GM18508 (cell line): Measurements from ENCODE around the gene DDRGK1.

Source experiments
- ATAC-seq: cut with Tn5 transposase; IDR thresholded peaks from one replicate; pipeline ENCODE4 v1.9.1; 2021; ENCODE audit warnings: moderate number of reproducible peaks; ENCODE audit not compliant: insufficient read depth, unreplicated experiment

The DDRGK1 gene

GRCh38 chr20:3204124-3204794, at the start of gene DDRGK1:
TSS of gene DDRGK1 (minus strand) at chr20:3204682. CDS start at chr20:3204627, 55 bp downstream.
- ATAC-seq: no peak

- no peak for ATAC-seq
Observed at GRCh38 chr20:3251806-3252205, 47.3 kb upstream of the DDRGK1 start.

- no peak for ATAC-seq
Observed at GRCh38 chr20:3250091-3250504, 45.6 kb upstream of the DDRGK1 start.

- no peak for ATAC-seq
Observed at GRCh38 chr20:3248993-3249347, 44.5 kb upstream of the DDRGK1 start.

- ATAC-seq: no peak
Observed at GRCh38 chr20:3248167-3248992, 43.9 kb upstream of the DDRGK1 start.

GRCh38 chr20:3247638-3248037, 43.2 kb upstream of the DDRGK1 start:
- no peak for ATAC-seq

GRCh38 chr20:3246682-3247081, 42.2 kb upstream of the DDRGK1 start:
- no peak for ATAC-seq

- no peak for ATAC-seq
Observed at GRCh38 chr20:3245711-3246110, 41.2 kb upstream of the DDRGK1 start.

- ATAC-seq: no peak
Observed at GRCh38 chr20:3245156-3245555, 40.7 kb upstream of the DDRGK1 start.

- no peak for ATAC-seq
Observed at GRCh38 chr20:3244613-3245012, 40.1 kb upstream of the DDRGK1 start.

GRCh38 chr20:3243718-3244358, 39.4 kb upstream of the DDRGK1 start:
- no peak for ATAC-seq

GRCh38 chr20:3242172-3242692, 37.8 kb upstream of the DDRGK1 start:
- no peak for ATAC-seq

- ATAC-seq: no peak
Observed at GRCh38 chr20:3240776-3241363, 36.4 kb upstream of the DDRGK1 start.

GRCh38 chr20:3239867-3240775, 35.6 kb upstream of the DDRGK1 start:
- ATAC-seq: no peak

- ATAC-seq: no peak
Observed at GRCh38 chr20:3239026-3239866, 34.8 kb upstream of the DDRGK1 start, which contains the start of gene SLC4A11. TSS of gene SLC4A11 (minus strand) at chr20:3239190. CDS start at chr20:3239137, 53 bp downstream.

GRCh38 chr20:3238616-3239025, 34.1 kb upstream of the DDRGK1 start:
- ATAC-seq: no peak

- no peak for ATAC-seq
Observed at GRCh38 chr20:3237958-3238615, 33.6 kb upstream of the DDRGK1 start.
